ENCODE results near the gene GOLGA6L6.
"Not testable (repeated sequence)": the region's sequence is repeated elsewhere in the genome, so short reads cannot be mapped to it uniquely, and the experiment has no call there.

Gene GOLGA6L6

GRCh38 chr15:20541700-20542099, at the start of gene GOLGA6L6:
Gene GOLGA6L6, minus strand, starts transcription at chr15:20541800. Its CDS starts 91 bp downstream, at chr15:20541709.
- DNase-seq = not testable (repeated sequence)

GRCh38 chr15:20590069-20590468, 48.5 kb upstream of the GOLGA6L6 start:
- DNase-seq = not testable (repeated sequence)

- DNase-seq = not testable (repeated sequence)
Measured at GRCh38 chr15:20586821-20587220, 45.2 kb upstream of the GOLGA6L6 start.

GRCh38 chr15:20582726-20583115, 41.1 kb upstream of the GOLGA6L6 start:
- DNase-seq = not testable (repeated sequence)

DNA sequence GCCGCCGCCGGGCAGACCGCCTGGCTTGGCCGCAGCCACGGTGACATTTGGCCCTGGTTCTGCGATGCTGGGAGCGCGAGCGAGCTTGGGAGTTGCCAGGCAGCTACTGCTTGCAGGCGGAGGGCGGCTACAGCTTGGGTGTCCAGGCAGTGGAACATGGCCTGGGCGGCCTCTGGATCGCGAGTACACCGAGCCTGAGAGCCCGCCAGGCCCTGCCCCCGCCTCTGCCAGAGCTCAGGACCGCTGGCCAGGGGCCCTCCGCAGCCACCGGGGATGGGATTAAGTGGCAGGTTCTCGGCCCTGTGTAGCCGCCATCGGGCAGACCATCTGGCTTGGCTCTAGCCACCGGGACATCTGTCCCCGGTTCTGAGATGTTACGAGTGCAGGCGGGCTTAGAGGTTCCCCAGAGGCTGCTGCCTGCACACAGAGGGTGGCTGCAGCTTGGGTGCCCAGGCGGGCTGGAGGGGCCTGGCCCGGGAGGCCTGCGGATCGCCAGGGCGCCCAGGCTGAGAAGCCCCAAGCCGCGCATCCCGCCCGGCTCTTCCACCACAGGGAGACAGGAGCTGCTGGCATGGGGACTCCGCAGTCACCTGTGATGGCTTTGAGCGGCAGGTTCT, 40.6 kb upstream of the GOLGA6L6 start:
- not testable (repeated sequence) for DNase-seq

- not testable (repeated sequence) for DNase-seq
Measured at GRCh38 chr15:20581261-20582108, 39.9 kb upstream of the GOLGA6L6 start.

DNA sequence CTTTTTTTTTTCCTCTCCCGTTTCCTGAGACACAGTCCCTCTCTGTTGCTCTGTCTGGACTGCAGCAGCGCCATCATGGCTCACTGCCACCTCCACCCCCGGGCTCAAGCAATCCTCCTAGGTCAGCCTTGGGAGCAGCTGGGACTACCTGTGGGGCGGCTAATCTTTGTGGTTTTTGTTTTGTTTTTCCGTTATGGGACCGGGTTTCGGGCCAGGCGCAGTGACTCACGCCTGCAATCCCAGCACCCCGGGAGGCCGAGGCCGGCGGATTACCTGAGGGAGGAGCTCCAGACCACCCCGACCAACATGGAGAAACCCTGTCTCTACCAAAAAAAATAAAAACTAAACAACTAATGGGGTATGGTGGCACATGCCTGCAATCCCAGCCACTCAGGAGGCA, 38.1 kb upstream of the GOLGA6L6 start:
- DNase-seq = not testable (repeated sequence)

- not testable (repeated sequence) for DNase-seq
Measured at GRCh38 chr15:20551289-20551688, 9.7 kb upstream of the GOLGA6L6 start.

DNA sequence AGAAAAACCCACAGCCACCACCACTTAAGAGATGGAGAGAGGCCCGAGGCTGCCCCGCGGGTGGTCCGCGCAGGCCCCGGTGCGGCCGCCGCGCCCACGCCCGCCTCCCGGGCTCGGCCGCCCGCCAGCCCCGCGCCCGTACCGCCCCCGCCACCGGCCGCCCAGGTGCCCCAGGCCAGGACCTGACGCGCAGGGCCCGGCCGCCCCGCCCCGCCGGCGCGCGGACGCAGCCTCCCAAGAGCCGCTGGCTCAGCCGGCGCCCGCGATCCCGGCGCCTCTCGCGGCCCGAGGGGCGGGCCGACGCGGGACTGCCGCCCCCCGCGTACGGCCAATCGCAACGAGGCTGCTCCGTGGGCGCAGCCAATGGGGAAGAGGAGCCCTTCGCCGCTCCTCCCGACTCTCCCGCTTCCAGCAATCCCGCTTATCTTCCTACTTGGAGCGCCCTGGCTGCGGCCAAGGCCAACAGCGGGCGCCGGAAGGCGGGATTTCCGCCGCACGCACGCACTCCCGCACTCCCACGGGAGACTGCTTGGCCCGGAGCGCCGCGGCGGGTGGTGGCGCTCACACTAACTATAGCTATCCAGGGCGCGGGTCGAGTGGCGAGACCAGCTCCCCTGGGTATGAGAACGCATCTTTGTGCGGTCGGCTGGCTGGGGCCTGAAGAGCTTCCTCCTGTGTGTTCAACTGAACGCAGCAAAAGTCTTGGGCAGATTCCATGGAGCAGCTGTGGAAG, 35.5 kb downstream of the GOLGA6L6 start:
- DNase-seq = not testable (repeated sequence)

GRCh38 chr15:20502839-20503238, 38.8 kb downstream of the GOLGA6L6 start:
- DNase-seq = not testable (repeated sequence)

DNA sequence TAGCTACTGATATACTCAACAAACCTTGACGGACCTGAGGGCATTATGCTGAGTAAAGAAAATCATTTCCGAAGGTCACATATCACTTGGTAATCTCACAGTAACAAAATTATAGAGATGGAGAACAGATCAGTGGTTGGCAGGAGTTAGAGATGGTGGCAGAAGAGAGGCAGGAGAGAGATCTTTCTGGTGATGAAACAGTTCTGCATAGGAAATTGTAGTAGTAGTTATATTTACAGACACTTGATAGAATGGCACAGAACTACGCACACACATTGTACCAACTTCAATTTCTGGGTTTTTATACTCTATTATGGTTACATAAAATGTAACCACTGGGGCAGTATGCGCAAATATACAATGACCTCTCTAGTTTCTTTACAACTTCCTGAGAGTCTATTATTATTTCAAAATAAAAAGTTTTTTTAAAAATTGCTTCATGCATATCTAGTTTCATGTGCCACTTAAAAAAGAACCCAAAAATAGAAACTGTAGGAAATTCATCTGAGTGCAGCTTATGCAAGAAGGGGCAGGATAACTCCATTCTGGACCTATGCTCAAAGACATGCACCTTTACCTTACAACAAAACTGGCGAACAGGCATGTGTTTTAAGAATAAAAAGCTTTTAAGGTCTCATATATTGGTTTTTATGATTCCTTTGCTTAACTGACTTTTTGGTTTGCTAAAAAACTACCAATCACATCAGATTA, 39.9 kb downstream of the GOLGA6L6 start:
- not testable (repeated sequence) for DNase-seq

DNA sequence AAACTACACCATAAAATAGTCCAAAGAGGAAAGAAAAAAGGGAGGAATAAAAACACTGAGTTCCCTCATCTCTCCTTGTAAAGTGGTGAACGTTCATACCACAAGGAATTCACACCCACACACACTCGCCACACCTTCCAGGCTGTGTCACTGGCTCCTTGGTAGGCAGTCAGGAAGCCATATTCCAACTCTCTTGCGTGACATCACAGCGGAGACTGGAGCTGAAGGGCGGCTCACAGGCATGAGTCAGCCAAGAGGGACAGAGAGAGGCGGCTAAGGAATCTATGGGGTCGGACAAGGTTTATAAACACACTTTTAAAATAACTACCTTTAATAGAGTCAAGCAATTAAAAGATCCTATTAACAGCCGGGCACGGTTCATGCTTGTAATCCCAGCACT, 43.8 kb downstream of the GOLGA6L6 start:
- DNase-seq = not testable (repeated sequence)

DNA sequence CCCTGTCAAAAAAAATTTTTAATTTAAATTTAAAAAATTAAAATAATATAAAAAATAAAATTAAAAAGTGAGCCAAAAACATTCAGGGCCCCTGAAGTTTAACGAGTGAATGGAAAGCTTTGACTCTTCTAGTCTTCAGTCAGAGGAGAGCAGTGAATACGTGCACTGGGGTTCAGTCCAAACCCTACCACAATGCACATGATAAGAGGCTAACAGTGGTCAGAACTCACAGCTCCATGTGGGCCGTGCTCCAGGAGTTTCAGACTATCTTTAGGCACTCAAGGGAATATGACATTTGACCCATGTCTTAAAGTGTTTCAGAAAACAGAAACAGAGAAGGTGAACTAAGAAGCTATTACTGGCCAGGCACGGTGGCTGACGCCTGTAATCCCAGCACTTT, 48.6 kb downstream of the GOLGA6L6 start:
- not testable (repeated sequence) for DNase-seq

DNA sequence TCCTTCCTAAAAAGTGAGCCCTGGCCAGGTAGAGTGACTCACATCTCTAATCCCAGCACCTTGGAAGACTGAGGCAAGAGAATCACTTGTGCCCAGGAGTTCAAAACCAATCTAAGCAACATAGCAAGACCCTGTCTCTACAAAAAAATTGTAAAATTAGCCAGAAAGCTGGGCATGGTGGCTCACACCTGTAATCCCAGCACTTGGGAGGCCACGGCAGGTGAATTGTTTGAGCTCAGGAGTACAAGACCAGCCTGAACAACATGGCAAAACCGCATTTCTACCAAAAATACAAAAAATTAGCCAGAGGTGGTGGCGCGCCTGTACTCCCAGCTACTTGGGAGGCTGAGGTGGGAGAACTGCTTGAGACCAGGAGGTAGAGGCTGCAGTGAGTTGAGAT, 49.0 kb downstream of the GOLGA6L6 start:
- not testable (repeated sequence) for DNase-seq

DNA sequence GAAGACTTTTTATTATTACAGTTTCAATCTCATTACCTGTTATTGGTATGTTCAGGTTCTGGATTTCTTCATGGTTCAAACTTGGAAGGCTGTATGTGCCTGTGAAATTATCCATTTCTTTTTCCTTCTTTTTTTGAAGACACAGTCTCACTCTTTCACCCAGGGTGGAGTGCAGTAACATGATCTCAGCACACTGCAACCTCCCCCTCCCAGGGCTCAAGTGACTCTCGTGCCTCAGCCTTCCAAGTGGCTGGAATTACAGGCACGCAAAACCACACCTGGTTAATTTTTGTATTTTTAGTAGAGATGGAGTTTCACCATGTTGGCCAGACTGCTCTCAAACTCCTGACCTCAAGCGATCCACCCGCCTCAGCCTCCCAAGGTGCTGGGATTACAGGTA, 52.3 kb downstream of the GOLGA6L6 start:
- not testable (repeated sequence) for DNase-seq

All from NK-92 treated with Interleukin-12 subunit alpha and Interleukin-12 subunit beta, amount 100 ng/mL, for 24 hours (cell line).